Natural killer cell (primary cell): ENCODE results near the gene CEP170B. TPM values are rescaled to one million over a fixed set of nuclear protein-coding genes. Genes with fewer than 3 reads are reported as not detected.

ENCODE experiments used
- ATAC-seq, 3 donors: fragments of 150-1000 bp in 2 of 3; fragments of 200-7000 bp in 1 of 3; cut with Tn5 transposase; 1 replicate in 1 of 3; 2 replicates in 2 of 3; pipeline ENCODE4 v1.10.0; 2021; ENCODE audit warnings: mild to moderate bottlenecking in 2 of 3, moderate library complexity in 2 of 3
- DNase-seq, 2 donors: peaks; one replicate each; pipeline versions ENCODE4 v3.0.0 to v3.0.0-alpha.2; 2013 to 2021; ENCODE audit warnings: mixed read lengths in 1 of 2
- H3K27ac ChIP-seq: one replicate; pipeline ENCODE4 v1.5.1; 2013; ENCODE audit warnings: mild to moderate bottlenecking, low read length
- H3K27me3 ChIP-seq: one replicate; pipeline ENCODE4 v1.6.1; 2013; ENCODE audit warnings: low read length; ENCODE audit not compliant: control insufficient read depth, insufficient read depth
- H3K36me3 ChIP-seq: one replicate; pipeline ENCODE4 v1.6.1; 2013; ENCODE audit warnings: low read length; ENCODE audit not compliant: control insufficient read depth, insufficient read depth
- H3K4me1 ChIP-seq: one replicate; pipeline ENCODE4 v1.6.1; 2013; ENCODE audit warnings: low read length; ENCODE audit not compliant: control insufficient read depth, insufficient read depth
- H3K4me3 ChIP-seq: one replicate; pipeline ENCODE4 v1.5.1; 2013; ENCODE audit warnings: low read length
- H3K9me3 ChIP-seq: one replicate; pipeline ENCODE4 v1.6.1; 2013; ENCODE audit warnings: low read length; ENCODE audit not compliant: control insufficient read depth, insufficient read depth
- H3K27ac Mint-ChIP-seq, 2 donors: one replicate each; pipeline ENCODE4 v1.8.0; 2022; ENCODE audit warnings: mild to moderate bottlenecking in 2 of 2, mixed read lengths in 2 of 2, moderate library complexity in 1 of 2
- H3K27me3 Mint-ChIP-seq, 2 donors: one replicate each; pipeline ENCODE4 v1.8.0; 2022; ENCODE audit warnings: low read depth in 2 of 2, mixed read lengths in 2 of 2
- H3K36me3 Mint-ChIP-seq: one replicate; pipeline ENCODE4 v1.8.0; 2022; ENCODE audit warnings: mixed read lengths
- H3K4me1 Mint-ChIP-seq, 2 donors: one replicate each; pipeline ENCODE4 v1.8.0; 2022; ENCODE audit warnings: mixed read lengths in 2 of 2
- H3K4me3 Mint-ChIP-seq: one replicate; pipeline ENCODE4 v1.8.0; 2022; ENCODE audit warnings: mild to moderate bottlenecking, moderate library complexity, mixed read lengths
- H3K9me3 Mint-ChIP-seq, 2 donors: one replicate each; pipeline ENCODE4 v1.8.0; 2022; ENCODE audit warnings: mixed read lengths in 2 of 2
- CTCF ChIP-seq: fragments of 200-600 bp; IDR thresholded peaks from one replicate; pipeline ENCODE4 v1.8.0; 2022; ENCODE audit warnings: antibody characterized with exemption
- WGBS: methylation state at CpG from one replicate; pipeline ENCODE4 v1.1.7; 2013; ENCODE audit warnings: missing lambda C conversion rate; ENCODE audit not compliant: insufficient coverage; 5-methylcytosine and 5-hydroxymethylcytosine counted together
- intact Hi-C: fragments of 100-400 bp; cut with micrococcal nuclease; formaldehyde crosslinking; loops from one replicate; pipeline ENCODE4 v1.14.2; 2022
- total RNA-seq, 4 donors: library from RNA; stranded (reverse); fragments of 120-200 nt in 1 of 4; gene quantifications; one replicate each; pipeline versions ENCODE4 v1.2.3 to v1.2.4, GENCODE V29; 2013 to 2022

The CEP170B gene
- total RNA-seq, 3 donors from 2014 or later (not counting 1 experiment from before 2014, with no cell fraction given) = 0.24 to 0.72 (median 0.30) TPM

GRCh38 chr14:104863131-104863862, 1.8 kb upstream of the CEP170B start:
- H3K27me3 Mint-ChIP-seq = peaks cover 8 to 29% of the 10 kb centered on the region in 2 donors
- Histone ChIP-seq H3K9me3 (no peaks in the 10 kb centered on the region), H3K4me3 (no peak overlapping the region), H3K27ac (no peak overlapping the region), H3K36me3 (no peaks in the 10 kb centered on the region), H3K27me3 (peaks cover 15% of the 10 kb centered on the region), H3K4me1 (peaks cover 15% of the 10 kb centered on the region)
- H3K27ac Mint-ChIP-seq = no peak overlapping the region
- peak overlapping the region; percentile 64 for H3K4me3 Mint-ChIP-seq
- DNase-seq = no peak
- H3K4me1 Mint-ChIP-seq = peaks cover 0 to 6% of the 10 kb centered on the region in 2 donors
- no peak for ATAC-seq
- intact Hi-C loops = no loop called here
- H3K9me3 Mint-ChIP-seq = no peaks in the 10 kb centered on the region
- 74% methylated on average over 13 of the region's 13 CpGs for WGBS
- no peak for TF ChIP-seq CTCF
- no peaks in the 10 kb centered on the region for H3K36me3 Mint-ChIP-seq

DNA sequence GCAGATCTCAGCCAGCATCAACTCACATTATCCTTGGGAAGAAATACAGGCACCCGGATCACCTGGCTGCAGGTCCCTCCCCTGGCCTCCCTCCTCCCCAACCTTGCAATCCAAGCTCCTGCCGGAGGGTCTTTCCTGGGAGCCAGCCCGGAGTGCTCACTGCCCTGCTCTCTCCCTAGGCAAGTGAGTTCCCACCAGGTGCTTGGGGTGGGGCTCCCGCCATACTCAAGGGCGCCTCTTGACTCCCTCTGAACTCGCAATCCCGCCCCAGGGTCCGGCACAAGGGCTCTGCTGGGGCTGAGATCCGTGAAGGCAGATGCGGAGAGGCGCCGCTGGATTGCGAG, 1.2 kb upstream of the CEP170B start:
- Histone ChIP-seq H3K27ac (no peak overlapping the region), H3K4me3 (no peak overlapping the region), H3K36me3 (no peaks in the 10 kb centered on the region), H3K4me1 (peaks cover 15% of the 10 kb centered on the region), H3K27me3 (peaks cover 15% of the 10 kb centered on the region), H3K9me3 (no peaks in the 10 kb centered on the region)
- Mint-ChIP-seq H3K27ac (no peak overlapping the region), H3K36me3 (no peaks in the 10 kb centered on the region), H3K27me3 (peaks cover 8 to 29% of the 10 kb centered on the region in 2 donors), H3K4me1 (peaks cover 0 to 6% of the 10 kb centered on the region in 2 donors), H3K9me3 (no peaks in the 10 kb centered on the region), H3K4me3 (peak overlapping the region; percentile 64)
- intact Hi-C loops = no loop called here
- ATAC-seq (no peak), DNase-seq (no peak)
- WGBS = 10% methylated on average over 13 of the region's 13 CpGs
- no peak for TF ChIP-seq CTCF

DNA sequence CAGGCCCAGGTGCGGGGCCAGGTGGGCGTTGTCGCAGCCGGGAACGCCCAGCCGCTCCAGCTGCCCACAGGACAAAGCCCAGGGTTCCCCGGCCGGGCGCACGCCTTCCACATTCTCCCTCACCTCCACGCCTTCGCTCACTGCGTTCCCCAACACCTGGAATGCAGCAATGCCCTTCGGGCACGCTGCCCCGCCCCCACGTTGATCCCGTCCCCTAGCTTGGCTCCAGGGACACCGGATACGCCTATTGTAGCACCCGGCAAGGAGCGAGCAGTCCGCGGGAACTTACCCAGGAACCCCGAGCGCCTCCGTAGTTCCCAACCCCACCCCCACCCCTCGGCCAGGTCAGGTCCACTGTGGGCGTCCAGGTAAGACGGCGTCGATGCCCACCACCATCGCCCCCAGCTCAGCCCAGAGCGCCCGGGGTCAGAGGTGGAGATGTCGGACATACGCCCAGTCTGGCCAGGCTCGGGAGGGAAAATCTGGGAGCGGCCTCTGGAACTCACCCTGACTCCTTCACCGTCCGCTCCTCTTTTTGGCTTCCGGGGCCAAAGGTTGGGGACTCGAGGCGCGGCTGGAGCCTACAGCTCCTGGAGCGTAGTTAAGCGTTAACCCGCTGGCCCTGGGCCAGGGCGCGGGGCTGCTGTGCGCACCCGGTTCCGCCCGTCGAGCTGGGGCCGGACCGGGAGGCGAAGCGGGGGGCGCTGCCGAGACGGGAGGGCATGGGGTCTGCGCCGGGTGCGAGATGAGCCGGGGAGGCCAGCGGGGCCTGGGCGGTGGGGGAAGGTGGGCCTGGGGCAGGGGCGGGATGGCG, 594 bp upstream of the CEP170B start:
- Mint-ChIP-seq H3K9me3 (no peaks in the 10 kb centered on the region), H3K27ac (no peak overlapping the region), H3K4me3 (peak overlapping the region; percentile 58), H3K36me3 (no peaks in the 10 kb centered on the region), H3K4me1 (peaks cover 0 to 6% of the 10 kb centered on the region in 2 donors), H3K27me3 (peaks cover 8 to 29% of the 10 kb centered on the region in 2 donors)
- peak in 1 of 2 donors; percentile 45 for DNase-seq
- TF ChIP-seq CTCF = no peak
- intact Hi-C loops = no loop called here
- no peak overlapping the region for H3K4me3 ChIP-seq
- peaks cover 15% of the 10 kb centered on the region for H3K27me3 ChIP-seq
- ATAC-seq = peak in 2 of 3 donors; percentile 23 to 34
- H3K36me3 ChIP-seq = no peaks in the 10 kb centered on the region
- no peaks in the 10 kb centered on the region for H3K9me3 ChIP-seq
- no peak overlapping the region for H3K27ac ChIP-seq
- H3K4me1 ChIP-seq = peaks cover 15% of the 10 kb centered on the region
- 5% methylated on average over 70 of the region's 70 CpGs for WGBS
